Lower leg skin (tissue), 4 donors: ENCODE data around the gene GRPR. TPM values are rescaled to one million over a fixed set of nuclear protein-coding genes. Genes with fewer than 3 reads are reported as not detected.

ENCODE experiments used
- DNase-seq, 2 donors: peaks; one replicate each; pipeline ENCODE4 v3.0.0-alpha.2; 2019; ENCODE audit warnings: low spot score in 2 of 2
- H3K4me3 ChIP-seq: fragments of 200-600 bp; sonication (generic); 2 replicates; pipeline ENCODE4 v1.5.1; 2017; ENCODE audit warnings: mild to moderate bottlenecking, low read depth; ENCODE audit not compliant: poor library complexity, severe bottlenecking
- CTCF ChIP-seq, 3 donors: fragments of 450-650 bp; IDR thresholded peaks; one replicate each; pipeline ENCODE4 v1.5.1; 2016; ENCODE audit warnings: antibody characterized with exemption in 3 of 3, mild to moderate bottlenecking in 3 of 3, moderate library complexity in 2 of 3
- POLR2A ChIP-seq, 2 donors: fragments of 450-650 bp; IDR thresholded peaks; one replicate each; pipeline ENCODE4 v1.6.1; 2016 to 2017; ENCODE audit warnings: antibody characterized with exemption in 2 of 2, mild to moderate bottlenecking in 1 of 2, moderate library complexity in 1 of 2
- WGBS, 2 donors: methylation state at CpG; one replicate each; pipeline ENCODE4 v1.1.5; 2018; 5-methylcytosine and 5-hydroxymethylcytosine counted together
- intact Hi-C: fragments of 100-400 bp; cut with DNase I; formaldehyde crosslinking; loops from one replicate; pipeline ENCODE4 v1.15.0; 2023; ENCODE audit warnings: low total_unique reads
- total RNA-seq, 4 donors: library from RNA; depleted of rRNA; stranded (reverse); fragments of >200 nt; gene quantifications; one replicate each; pipeline ENCODE4 v1.1.0, GENCODE V29; 2016

The GRPR gene
- total RNA-seq = not detected

GRCh38 chrX:16123222-16123786 lies at the start of gene GRPR:
GRPR (plus strand) TSS chrX:16123565; CDS start chrX:16123954, 389 bp downstream.
- H3K4me3 ChIP-seq = no peak within 1 kb of the TSS
- intact Hi-C loops = no loop called here
- WGBS, 2 donors = 2 to 4% methylated on average over 6 of the region's 6 CpGs
- no peak for TF ChIP-seq CTCF (IDR thresholded peaks at IDR 0.05)
- no peak for TF ChIP-seq POLR2A (IDR thresholded peaks at IDR 0.05)
- peak; percentile 45 to 91 for DNase-seq

GRCh38 chrX:16075087-16075486 lies 48.3 kb upstream of the GRPR start:
- H3K4me3 ChIP-seq = no peak overlapping the region
- TF ChIP-seq POLR2A (IDR thresholded peaks at IDR 0.05) = no peak
- TF ChIP-seq CTCF (IDR thresholded peaks at IDR 0.05) = no peak
- no peak for DNase-seq
- 23 to 49% methylated on average over 1 of the region's 1 CpG for WGBS, 2 donors
- intact Hi-C loops = loop anchor here (5.0 kb wide), 1 partner anchor 398 kb away; no protein-coding TSS in a partner anchor

GRCh38 chrX:16076834-16077233 lies 46.5 kb upstream of the GRPR start:
- TF ChIP-seq POLR2A (IDR thresholded peaks at IDR 0.05) (no peak), CTCF (IDR thresholded peaks at IDR 0.05) (no peak)
- 60 to 66% methylated on average over 2 of the region's 2 CpGs for WGBS, 2 donors
- no peak overlapping the region for H3K4me3 ChIP-seq
- no peak for DNase-seq
- intact Hi-C loops = loop anchor here (5.0 kb wide), 1 partner anchor 400 kb away; no protein-coding TSS in a partner anchor

GRCh38 chrX:16077811-16078210 lies 45.6 kb upstream of the GRPR start:
- TF ChIP-seq POLR2A (IDR thresholded peaks at IDR 0.05) (no peak), CTCF (IDR thresholded peaks at IDR 0.05) (no peak)
- WGBS, 2 donors = 71% methylated on average over 2 of the region's 2 CpGs
- no peak overlapping the region for H3K4me3 ChIP-seq
- DNase-seq = no peak
- intact Hi-C loops = loop anchor here (5.0 kb wide), 1 partner anchor 401 kb away; no protein-coding TSS in a partner anchor

- no peak for TF ChIP-seq CTCF (IDR thresholded peaks at IDR 0.05)
- no peak for TF ChIP-seq POLR2A (IDR thresholded peaks at IDR 0.05)
- intact Hi-C loops = no loop called here
- no peak for DNase-seq
- H3K4me3 ChIP-seq = no peak overlapping the region
- WGBS, 2 donors = 73 to 78% methylated on average over 2 of the region's 2 CpGs
Measured at GRCh38 chrX:16081357-16081756, 42.0 kb upstream of the GRPR start.
